ENCODE results near the gene STAT1.
"Not testable (repeated sequence)": the region's sequence is repeated elsewhere in the genome, so short reads cannot be mapped to it uniquely, and the experiment has no call there.

The STAT1 gene

DNA sequence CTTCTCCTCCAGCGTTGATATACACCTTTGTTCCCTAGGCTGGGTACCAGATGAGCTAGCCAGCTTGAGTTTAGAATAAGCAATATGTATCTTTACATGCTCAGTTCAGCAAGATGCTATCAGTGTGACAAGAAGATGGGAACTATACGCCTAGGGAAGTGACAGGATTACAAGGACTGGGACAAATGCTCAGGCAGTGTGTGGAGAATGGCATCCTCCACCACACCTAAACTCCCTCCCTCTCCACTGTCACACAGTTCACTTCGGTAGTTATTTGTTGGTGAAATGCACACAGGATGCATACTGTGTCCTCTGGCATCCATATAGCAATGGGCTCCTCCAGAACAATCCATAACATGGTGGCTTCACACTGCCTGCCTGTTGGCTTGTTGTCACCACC lies 7.7 kb downstream of the STAT1 start:
- DNase-seq: no peak

DNA sequence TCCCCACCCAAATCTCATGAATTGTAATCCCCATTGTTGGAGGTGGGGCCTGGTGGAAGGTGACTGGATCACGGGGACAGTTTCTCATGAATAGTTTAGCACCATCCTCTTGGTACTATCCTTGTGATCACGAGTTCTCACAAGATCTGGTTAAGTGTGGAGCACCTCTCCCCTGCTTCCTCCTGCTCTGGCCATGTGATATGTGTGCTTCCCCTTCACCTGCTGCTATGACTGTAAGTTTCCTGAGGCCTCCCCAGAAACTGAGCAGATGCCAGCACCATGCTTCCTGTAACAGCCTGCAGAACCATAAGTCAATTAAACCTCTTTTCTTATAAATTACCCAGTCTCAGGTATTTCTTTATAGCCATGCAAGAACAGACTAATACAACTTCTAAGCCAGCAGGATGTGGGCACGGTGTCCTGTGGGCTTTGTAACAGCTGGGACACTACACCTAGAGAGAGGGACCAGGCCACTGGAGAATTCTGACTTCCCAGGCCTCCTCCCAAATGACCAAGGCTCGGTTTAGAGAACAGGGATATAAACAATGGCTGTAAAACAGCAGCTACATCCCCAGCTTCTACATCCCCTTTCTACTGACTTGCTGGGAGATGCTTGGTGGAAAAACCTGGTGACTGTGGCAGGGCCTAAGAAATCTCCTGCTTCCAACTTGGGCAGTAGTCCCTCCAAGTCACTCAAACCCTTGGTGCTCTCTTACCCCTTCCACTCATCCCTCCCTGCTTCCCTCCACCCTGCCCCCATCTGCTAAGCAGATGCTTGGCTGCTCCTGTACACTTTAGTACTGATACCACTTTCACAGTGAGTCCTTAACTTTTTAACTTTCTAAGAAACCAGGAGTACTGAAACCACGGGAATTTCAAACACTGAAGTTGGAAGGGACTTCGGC lies 10.3 kb downstream of the STAT1 start:
- DNase-seq: no peak

DNA sequence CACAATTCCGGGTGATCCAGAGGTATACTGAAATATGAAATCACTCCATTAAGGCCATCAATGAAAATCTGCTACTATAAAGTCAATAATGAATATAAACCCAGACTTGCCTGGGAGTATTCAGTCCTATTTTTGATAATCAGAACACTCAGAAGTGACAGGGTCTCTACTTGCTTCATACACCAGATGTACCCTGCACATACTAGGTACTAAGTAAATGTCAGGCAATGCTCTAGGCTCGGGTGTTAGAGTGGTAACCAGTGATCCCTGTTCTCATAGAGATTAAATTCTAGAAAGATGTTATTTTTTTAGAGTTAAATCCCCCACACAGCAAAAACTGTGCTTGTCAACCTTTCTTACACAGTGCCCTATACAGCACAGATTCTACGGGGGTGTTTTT lies 12.3 kb downstream of the STAT1 start:
- no peak for DNase-seq

DNA sequence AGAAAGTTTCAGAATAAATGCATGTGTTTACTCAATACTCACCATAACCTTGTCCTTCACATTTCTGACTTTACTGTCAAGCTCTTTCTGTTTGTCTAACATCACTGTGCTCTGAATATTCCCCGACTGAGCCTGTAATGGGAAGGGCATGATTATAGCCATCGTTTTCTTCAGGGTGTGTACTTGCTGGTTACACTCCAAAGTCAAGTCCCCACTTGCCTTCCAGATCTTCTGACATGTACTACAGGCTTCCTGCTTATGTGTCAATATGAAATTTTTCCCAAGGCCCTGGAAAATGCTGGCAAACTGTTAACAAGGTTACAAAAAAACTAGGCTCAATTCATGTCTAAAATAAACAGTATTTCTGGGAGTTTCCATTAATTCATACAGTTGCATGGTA lies 12.9 kb downstream of the STAT1 start:
- no peak for DNase-seq

DNA sequence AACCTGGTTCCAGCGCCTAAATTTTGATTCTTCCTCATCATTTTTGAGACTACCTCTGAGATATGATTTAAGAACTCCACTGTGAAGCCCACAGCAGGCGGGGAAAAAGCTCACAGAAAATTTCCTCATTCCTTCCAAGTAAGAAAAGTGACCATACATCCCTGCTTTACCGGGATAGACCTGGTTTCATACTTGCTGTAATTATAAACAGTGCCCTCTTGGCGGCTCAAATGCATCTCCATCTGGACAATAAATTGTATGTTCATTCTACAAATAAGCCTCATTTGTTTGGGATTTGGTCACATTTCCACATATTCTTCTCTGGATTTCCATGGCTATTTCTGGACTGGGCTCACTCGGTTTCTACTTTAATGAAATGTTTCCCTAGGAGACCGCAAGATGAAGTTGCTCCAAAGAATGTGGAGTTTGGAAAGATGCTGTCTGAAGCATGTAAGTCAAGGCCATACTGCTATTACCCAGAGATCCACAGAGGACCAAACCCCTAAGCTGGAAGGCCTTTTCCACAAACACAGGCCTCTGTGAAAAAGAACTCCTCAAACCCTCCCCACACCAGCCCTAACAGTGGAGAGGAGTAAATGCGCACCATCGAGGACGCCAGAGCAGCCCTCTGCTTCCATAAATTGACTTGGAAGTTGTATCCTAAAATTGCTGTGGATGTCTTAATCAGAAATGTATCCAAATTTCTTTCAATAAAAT lies 13.9 kb downstream of the STAT1 start:
- DNase-seq: no peak

DNA sequence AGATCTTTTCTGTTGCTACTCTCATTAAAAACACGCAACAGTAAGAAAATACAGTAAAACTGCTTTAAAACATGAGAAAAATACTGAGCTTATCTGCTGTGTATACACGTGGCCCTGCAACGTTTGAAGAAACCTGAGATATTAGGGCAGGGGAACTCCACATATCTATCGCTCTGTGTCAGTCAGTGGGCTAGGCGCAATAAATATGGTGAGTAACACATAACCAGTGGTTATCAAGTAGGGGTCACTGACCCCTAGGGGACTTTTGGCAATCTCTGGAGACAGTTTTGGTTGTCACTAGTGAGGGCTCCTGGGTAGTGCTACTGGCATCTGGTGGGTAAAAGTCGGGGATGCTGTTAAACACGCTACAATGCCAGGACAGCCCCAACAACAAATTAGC lies 14.9 kb downstream of the STAT1 start:
- no peak for DNase-seq

DNA sequence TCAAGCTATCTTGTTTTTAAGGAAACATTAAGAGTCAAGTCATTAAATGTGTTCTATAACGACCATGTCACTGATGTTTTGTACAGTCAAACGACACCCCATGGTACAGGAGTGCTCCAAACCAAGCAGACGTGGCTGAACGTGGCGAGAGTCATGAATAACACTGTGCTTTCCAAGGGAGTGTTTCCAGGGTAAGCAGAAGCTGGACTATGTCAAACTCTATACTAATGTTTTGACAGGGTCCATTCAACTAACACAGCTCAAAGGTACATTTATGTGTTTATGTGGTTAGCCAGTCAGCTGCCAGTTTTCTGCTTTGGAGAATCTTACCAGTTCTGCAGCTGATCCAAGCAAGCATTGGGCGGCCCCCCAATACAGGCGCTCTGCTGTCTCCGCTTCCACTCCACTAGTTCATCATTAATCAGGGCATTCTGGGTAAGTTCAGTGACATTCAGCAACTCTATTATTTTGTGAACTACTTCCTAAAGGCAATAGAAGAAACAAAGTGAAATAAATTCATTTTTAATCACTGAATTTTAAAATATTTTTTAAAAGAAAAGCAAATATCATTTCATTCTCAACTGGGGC lies 16.4 kb downstream of the STAT1 start:
- DNase-seq: no peak

DNA sequence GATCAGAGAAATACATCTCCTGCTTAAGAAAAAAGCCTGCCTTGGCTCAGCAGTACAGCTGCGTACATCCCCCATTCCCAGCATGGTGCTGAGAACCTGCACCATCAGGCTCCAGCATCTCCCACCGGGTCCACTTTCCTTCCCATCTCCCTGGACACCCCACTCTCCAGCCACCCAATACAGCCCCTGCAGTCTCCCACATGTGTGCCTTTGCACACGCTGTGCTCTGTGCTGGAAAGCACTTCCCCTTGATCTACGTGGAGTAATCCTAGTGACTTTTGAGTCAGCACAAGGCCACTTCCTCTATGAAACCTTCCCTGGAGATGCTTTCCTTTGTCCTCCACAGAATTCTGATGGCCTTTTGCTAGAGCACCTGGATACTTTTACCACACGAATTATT lies 17.0 kb downstream of the STAT1 start:
- no peak for DNase-seq

DNA sequence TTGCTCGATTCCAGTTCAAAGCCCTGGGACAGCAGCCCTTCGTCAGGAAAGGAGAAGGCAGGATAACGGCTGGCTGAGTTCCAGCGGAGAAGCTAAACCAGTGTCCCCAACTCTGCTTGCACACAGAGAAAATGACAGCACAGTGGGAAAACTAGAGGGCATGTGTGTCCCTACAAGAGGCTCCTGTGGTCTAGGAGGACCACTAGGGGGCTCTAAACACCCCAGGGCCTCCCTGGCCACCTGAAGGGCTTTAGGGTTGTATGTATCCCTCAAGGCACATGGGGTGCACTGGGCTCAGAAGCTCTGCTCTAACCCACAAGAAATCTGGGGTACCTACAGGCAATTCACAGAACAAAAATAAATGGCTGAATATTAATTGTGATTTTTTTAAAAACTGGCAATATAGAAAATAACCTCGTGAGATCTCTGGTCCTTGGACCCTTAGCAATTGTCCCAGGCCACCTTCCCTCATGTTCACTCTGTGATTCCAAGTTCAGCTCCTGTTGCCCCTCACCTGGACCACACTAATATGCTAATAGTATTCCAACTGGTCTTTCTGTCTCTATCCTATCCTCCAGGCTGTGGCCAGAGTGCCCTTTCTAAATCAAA lies 17.5 kb downstream of the STAT1 start:
- no peak for DNase-seq

DNA sequence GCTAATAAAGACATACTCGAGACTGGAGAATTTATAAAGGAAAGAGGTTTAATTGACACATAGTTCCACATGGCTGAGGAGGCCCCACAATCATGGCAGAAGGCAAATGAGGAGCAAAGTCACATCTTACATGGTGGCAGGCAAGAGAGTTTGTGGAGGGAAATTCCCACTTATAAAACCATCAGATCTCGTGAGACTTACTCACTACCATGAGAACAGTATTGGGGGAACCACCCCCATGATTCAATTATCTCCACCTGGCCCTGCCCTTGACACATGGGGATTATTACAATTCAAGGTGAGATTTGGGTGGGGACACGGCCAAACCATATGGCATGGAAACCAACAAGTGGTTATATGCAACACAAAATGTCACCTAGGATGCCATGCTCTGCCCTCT lies 18.7 kb downstream of the STAT1 start:
- not testable (repeated sequence) for DNase-seq

DNA sequence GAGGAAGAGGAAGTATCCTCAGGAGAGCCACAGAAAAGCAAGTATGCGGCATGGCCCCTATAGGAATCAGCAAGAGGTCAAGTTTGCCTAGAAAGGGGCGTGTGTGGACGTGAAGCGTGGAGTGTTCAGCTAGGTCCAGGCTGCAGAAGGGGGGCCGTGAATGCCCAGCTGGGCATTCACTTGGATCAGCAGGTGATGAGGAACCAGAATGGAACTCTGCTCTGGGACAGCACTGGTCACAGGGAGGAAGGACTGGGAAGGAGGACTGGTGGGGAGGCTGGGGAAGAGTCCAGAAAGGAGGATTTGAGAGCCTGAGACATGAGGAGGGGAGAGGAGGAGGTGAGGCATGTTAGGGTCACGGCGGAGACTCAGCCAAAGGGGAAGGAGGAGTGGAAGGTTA lies 19.8 kb downstream of the STAT1 start:
- no peak for DNase-seq

DNA sequence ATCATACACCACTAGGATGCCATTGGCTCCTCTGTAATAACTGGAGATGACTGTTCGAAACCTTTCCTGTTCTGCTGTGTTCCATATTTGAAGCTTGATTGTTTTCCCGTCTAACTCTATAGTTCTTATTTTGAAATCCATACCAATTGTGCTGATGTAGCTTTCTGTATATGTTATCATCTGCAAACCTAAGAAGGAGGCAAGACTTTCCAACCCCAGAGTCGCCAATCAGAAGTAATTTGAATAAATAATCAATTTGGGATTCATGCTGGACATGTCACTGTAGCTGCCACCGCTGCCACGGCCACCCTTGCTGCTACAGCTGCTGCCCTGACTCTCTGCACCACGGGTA lies 20.7 kb downstream of the STAT1 start:
- no peak for DNase-seq

DNA sequence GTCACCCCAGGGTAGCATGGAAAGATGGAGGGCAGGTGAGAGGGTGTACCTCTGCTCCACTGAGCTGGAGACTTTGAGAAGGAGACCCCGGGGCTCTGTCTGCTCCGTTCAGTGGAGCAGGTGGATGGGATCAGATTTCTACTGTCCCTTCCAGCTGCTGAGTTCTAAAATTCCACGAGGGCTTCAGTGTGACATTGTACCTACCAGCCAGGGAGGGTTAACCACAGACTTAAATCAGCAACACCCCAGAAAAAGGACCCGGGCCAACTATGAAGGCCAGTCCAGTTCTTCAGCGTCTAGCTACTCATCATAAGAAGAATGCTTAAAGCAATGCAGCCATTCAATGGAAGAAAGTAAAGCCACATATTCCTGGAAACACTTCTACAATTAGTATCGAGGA lies 23.8 kb downstream of the STAT1 start:
- no peak for DNase-seq

DNA sequence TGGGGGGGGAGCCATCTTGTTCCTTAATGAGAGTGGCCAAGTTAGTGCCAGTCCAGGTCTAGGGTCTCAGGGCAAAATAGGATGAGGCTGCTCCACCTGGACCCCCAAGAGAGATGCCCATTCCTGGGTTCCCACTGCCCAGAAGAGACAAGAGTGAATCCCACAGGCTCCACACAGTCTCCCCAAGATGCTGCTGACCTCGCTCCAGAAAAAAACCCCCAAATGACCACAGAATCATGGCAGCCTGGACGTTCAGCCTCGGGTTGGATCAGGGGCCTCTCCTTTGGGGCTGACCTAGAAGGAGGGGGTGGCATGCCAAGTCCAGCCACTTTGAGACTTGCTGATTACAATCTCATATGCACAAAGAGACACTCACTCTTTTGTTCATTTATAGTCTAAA lies 25.1 kb downstream of the STAT1 start:
- DNase-seq: no peak

DNA sequence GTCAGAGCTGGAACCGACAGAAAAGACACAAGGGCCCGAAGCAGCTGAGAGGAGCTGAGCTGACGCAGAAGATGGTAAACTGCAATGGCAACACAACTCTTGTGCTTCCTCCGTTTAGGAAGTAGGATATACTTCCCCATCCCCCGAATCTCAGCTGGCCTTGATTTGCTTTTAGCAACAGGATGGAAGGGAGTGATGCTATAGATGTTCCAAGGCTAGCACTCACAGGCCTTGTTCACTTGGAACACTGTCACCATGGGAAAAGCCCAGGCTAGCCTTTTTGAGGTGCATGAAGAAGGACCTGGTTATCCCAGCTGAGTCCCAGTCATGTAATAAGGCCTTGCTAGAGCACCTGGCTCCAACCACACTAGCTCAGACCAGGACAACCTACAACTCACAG lies 26.0 kb downstream of the STAT1 start:
- no peak for DNase-seq

DNA sequence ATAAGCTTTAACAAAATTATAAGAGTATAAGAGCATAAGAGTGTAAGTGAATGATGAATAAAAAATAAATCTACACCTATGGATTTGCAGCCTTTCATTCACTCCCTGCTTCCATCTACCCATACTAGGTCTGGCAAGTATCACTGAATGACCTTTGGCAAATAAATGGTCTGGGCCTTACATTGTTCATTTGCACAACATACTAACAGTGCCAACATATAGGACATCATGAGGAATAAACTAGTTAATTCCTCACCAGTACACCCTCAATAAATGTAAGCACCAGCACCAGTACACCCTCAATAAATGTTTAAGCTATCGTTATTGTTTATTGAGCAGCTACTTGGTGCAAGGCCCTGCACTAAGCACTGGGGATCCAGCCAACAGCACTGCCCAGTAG lies 26.9 kb downstream of the STAT1 start:
- no peak for DNase-seq

DNA sequence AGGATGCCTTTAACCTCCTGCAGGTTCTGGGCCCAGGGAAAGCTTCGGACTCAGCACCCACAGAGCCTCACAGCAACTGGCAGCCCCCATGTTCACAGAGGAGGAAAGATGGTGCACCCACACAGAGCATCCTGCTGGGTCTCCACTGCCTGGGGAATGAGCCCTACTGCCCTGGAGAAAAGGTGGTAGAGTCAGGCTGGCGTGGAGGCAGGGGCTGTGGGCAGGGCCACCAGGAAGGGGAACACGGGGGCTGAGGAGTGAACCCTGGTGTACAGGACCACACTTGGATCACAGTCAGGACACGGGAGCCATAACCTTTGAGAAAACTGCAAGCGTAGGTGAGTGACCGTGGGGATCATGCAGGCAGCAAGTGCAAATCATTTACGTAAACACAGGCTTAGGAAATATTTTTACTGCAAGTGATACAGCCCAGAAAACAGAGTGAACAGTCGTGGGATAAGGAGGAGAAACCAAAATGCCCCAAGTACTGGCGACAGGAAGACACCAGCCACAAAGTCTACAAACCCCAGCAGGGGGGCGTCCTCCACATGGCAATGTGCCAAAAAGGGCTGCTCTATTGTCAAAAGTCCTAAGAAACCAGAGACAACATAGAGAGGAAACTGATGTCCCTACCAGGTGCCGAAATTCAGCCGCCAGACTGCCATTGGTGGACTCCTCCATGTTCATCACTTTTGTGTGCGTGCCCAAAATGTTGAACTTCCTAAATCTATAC lies 27.6 kb downstream of the STAT1 start:
- DNase-seq: peak; percentile 14

DNA sequence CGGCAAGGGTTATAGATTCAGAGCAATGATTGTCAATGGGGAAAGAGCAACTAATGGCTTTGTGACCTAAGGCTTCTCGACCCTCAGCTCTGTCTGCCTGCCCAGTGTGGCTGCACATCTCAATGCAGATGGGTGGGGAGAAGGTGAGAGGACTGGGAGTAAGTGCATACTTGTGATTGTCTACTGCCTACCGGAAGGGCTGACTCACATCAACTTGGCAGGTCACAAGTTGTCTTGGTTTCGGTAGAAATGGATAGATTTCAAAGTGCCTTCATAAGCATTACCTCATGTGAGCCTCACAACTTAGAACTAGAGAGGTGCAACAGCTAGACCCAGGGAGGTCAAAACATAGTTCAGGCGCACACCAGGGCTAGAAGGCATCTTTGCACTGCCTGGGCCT lies 29.4 kb downstream of the STAT1 start:
- DNase-seq: no peak

DNA sequence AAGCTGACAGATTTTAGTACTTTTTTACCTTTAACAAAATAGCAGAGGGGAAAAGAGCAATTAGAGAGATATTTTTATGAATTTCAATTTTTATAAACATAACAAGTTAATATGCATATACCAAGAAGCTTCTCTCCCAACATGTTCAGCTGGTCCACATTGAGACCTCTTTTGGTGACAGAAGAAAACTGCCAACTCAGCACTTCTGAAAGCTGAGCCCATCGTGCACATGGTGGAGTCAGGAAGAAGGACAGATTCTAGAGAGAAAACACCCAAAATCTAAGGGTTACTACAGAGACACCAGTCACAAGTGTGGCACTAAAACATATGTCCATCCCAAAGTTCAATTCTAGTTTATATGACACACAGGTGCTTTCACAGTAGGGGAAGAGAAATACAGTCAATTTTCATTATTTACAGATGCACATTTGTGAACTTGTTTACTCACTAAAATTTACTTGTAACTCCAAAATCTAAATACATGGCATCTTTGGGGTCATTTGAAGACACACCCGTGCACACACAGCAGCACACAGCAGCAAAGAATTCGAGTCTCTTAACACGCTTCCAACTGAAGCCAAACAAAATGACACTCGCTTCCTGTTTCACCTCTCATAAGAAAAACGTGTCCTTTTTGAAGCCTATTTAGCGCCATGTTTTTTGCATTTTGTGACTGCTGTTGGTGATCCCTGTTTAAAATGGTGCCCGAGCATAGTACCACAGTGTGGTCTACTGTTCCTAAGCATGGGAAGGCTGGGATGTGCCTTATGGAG lies 31.5 kb downstream of the STAT1 start:
- DNase-seq: no peak

DNA sequence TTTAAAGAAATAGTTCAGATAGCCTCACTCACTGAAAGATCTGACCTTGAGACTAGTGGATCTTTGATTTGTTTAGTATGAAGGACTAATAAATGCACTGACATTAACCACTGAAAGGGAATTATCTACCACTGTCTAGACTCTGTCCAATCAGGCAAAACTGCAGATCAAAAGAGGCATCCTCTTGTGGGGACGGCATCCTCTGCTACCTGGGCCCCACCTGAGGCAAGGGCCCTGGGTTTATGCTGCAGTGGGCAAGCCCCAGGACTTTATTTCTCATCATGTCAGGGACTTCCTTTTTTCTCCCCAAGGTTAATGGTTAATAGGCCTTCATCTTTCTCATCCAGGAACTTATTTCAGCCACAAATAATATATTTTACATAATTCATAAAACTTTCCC lies 32.2 kb downstream of the STAT1 start:
- DNase-seq: no peak

DNA sequence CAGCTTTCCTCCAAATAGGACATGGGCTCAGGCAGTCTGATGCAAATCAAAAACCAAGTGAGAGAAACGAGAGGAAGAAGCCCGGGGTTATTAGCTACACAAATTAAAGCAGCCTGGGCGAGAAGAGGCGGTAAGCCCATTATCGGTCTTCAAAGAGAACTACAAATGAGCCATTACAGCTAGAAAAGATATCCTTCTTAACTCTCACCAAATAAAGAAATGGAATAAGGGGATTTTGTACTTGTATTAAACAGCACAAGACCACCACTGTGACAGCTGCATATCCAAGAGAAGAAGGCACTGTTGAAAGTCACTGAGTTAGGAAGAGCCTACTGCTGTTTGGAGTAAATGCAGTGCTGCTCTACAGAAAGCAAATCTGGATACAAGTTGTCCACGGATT lies 32.6 kb downstream of the STAT1 start:
- DNase-seq: no peak

DNA sequence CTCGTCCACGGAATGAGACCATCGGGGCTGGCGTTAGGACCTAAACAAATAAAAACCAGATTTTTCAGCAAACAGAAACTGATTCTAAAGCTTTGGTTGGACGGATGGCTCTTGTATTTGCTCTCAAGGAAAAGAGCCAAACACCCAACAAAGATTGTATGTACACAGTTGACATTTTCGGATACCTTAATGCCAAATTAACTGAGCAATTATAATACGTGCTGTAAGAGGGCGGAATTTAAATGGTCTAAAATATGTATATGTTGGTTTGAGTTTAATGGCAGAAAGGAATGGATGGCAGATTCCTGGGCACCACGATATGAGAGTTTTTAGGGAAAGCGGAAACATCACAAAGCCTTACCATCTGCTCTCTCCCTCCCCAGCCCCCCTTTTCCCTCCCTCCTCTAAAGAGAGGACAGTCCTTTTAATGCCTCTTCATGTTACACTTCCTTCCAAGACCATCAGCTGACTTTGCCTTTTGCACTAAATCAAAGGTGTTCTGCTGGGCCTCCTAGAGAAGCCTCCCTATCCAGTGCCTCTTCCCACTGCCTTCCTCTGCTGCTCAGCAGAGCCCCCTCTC lies 33.3 kb downstream of the STAT1 start:
- no peak for DNase-seq

All from NCI-H510A (cell line).